Measurements from ENCODE around the gene UBXN4. TPM values are rescaled to one million over a fixed set of nuclear protein-coding genes. Genes with fewer than 3 reads are reported as not detected.

UBXN4 gene
- total RNA-seq, 4 donors from 2014 or later, result 60.1 to 86.7 (median 75.1) TPM

DNA sequence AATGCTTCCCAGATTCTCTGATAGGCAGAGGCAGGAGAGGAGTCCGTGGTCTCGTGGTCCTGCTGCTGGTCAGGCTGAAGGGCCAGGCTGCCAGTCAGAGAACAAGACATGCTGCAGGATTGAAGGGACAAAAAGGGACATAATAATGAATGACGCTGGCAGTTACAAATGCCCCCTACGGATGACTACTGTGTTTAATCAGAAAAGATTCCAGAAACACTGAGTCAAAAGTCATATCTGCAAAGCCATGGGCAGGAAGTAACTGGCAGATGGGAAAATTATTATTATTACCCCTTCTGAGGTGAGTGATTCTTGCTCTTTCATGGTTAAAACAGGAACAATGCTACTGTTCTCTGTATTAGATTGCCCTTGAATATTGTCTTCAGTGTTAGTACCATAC is 76.3 kb downstream of the UBXN4 start:
- ATAC-seq (ENCODE audit: low FRiP score) (no peak), DNase-seq (ENCODE audit: low spot score) (no peak)
- TF ChIP-seq, protein P1, sequence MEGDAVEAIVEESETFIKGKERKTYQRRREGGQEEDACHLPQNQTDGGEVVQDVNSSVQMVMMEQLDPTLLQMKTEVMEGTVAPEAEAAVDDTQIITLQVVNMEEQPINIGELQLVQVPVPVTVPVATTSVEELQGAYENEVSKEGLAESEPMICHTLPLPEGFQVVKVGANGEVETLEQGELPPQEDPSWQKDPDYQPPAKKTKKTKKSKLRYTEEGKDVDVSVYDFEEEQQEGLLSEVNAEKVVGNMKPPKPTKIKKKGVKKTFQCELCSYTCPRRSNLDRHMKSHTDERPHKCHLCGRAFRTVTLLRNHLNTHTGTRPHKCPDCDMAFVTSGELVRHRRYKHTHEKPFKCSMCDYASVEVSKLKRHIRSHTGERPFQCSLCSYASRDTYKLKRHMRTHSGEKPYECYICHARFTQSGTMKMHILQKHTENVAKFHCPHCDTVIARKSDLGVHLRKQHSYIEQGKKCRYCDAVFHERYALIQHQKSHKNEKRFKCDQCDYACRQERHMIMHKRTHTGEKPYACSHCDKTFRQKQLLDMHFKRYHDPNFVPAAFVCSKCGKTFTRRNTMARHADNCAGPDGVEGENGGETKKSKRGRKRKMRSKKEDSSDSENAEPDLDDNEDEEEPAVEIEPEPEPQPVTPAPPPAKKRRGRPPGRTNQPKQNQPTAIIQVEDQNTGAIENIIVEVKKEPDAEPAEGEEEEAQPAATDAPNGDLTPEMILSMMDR (IDR thresholded peaks at IDR 0.05), result no peak

DNA sequence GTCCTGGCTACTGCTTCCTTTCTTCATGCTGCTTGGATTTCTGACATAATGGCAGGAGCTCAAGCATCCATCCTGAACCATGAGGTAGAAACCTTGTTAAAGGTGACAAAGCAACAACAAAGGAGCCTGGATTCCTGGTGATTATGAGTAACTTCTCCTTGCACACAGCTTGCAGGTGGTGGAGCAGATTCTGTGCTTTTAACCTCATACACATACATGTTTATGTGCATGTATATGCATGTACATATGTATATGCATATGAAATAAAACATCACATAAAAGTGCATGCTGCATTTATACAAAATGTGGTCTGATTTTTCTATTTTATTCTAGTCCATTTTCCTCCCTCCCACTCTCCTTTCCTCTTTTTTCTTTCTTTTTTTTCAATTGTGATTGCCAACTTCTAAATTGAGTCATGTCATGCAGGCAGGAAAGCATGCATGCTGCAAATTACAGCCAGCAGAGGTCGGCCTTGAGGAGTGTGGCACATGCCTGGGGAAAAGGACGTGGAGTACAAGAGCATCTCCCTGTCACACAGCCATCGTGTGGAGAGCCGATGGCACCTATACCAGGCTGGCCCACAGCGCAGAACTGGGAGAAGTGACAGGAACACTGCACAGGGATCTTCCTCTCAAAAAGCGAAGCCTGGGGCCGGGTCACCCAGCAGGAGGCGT is 77.4 kb downstream of the UBXN4 start:
- TF ChIP-seq, protein P1 (IDR thresholded peaks at IDR 0.05), result no peak
- no peak for ATAC-seq (ENCODE audit: low FRiP score)
- no peak for DNase-seq (ENCODE audit: low spot score)

DNA sequence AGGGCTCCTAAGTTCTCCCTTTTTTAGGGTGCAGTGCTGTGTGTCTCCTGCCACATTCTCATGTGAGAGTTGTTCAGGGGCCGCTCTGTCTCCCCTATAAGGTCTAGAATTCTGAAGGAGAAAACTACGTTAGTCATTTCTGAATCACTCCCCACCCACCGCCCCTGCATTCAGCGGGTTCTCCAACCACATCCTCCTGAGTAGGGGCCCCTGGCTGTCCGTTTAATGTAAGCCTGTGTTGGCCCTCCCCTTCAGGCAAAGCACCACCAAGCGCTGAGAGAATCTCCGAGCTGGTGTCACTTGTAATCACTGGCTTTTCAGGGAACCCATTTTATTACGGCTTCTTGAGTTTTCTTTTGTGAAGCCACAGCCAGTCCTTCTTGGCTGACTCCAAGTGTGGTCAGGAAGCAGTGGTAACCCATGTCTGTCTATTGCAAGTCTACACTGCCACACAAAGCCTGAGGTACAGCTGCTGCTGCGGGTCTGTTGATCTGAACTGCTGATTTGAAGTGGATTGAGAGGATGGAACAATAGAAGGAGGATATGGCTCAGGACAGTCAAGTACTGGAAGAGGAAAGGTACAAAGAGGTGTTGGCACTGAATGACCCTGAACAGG is 78.5 kb downstream of the UBXN4 start:
- DNase-seq (ENCODE audit: low spot score) (no peak), ATAC-seq (ENCODE audit: low FRiP score) (no peak)
- TF ChIP-seq, protein P1 (IDR thresholded peaks at IDR 0.05), result no peak

DNA sequence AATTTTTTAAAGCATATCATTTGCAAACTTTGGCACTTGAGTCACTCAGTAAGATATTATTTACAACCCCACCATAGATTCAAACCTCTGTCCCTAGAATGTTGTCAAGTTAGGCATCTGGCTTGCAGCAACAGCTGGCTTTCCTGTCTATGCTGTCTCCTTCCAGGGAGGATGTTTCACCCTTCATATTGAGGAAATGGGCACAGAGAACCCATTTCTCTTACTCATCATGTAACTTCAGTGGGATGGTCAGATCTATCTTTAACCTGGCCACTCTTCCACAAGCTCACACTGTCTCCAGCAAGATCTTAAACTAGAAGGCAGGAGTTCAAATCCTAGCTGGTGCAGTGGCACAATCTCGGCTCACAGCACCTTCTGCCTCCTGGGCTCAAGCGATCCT is 79.5 kb downstream of the UBXN4 start:
- DNase-seq (ENCODE audit: low spot score), result no peak
- TF ChIP-seq, protein P1 (IDR thresholded peaks at IDR 0.05), result no peak
- no peak for ATAC-seq (ENCODE audit: low FRiP score)

DNA sequence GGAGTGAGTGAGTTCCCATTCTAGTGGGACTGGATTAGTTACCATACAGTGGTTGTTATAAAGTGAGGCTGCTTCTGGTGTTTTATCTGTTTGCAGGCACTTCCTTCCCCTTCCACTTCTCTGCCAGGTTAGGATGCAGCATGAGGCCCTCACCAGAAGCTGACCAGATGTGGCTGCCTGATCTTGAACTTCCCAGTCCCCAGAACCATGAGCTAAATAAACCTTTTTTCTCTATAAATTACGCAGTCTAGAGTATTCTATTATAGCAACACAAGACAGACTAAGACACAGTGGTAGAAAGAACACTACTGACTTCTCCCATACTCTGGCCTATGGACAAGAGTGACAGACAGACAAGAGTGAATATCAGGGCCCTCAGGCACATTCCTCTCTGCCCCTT is 81.2 kb downstream of the UBXN4 start:
- TF ChIP-seq, protein P1 (IDR thresholded peaks at IDR 0.05), result no peak
- DNase-seq (ENCODE audit: low spot score) (no peak), ATAC-seq (ENCODE audit: low FRiP score) (no peak)

DNA sequence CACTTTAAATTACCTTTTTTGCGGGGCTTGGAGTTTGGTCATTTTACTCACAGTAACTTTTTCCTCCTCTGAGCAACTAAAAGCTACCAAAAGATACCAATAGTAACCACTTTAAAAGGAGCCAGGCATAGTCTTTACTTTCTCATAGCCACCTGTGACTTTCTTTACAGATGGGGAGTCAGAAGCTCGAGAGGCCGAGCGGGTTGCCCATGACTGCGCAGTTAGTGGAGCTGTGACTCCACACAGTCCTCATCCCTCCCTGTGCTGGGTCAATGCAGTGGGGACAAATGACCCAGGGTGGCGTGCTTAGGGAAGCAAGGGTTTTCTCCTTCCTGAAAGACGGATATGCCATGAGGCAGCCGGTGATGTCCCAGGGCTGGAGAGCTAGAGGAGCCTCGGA is 83.5 kb downstream of the UBXN4 start:
- no peak for ATAC-seq (ENCODE audit: low FRiP score)

More for the DNA sequence above, 83.5 kb downstream of the UBXN4 start:
- TF ChIP-seq, protein P1 (IDR thresholded peaks at IDR 0.05), result no peak
- no peak for DNase-seq (ENCODE audit: low spot score)

Measured in omental fat pad (tissue), 4 donors.